Measurements from ENCODE around the gene CTIF.
A peak's percentile ranks its signal among the peaks of the same experiment; 100 is the strongest.
"Not testable (repeated sequence)": the region's sequence is repeated elsewhere in the genome, so short reads cannot be mapped to it uniquely, and the experiment has no call there.

CTIF gene

DNA sequence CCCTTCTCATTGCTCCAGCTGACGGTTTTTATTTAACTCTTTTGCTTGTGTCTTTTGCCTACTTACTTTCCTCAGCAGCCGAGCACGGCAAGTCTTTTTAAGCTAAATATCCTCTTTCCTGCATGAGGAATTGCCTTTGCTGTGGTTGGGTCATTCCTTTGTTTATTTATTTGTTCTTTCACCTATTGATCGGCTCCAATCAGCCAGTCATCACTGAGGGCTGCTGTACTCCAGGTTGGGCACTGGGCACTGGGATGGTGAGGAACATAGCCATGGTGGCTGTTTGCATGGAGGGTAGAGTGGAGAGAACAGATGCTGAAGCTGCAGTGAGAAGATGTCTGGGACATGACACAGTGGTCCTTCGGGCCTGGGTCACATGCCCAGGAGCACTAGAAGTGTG is 105.2 kb downstream of the CTIF start:
- no peak for DNase-seq (ENCODE audit: low spot score)

DNA sequence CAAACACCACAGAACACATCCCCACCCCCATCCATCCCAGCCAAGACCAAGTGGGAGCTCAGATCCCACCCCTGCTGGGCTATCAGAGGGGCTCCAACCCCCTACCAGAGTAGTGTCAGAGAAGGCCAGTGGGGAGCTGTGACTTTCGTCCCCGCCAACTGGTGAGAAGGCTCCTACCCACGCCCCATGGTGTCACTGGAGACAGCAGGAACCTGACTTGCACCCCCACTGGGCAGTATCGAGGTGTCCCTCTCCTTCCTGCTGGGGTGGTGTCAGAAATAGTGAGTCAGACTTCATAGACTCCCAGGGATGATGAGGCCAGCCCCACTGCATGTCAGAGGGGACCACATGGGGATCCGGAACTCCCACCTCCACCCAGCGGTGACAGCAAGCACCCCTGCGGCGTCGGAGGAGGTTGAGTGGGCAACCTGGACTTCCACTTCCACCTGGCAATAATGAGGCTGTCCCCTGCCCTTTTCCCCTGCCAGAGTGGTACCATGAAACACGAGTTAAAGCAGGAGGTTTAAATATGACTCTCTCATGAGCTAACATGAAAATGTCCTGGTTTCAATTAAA is 106.7 kb downstream of the CTIF start:
- DNase-seq (ENCODE audit: low spot score): no peak

DNA sequence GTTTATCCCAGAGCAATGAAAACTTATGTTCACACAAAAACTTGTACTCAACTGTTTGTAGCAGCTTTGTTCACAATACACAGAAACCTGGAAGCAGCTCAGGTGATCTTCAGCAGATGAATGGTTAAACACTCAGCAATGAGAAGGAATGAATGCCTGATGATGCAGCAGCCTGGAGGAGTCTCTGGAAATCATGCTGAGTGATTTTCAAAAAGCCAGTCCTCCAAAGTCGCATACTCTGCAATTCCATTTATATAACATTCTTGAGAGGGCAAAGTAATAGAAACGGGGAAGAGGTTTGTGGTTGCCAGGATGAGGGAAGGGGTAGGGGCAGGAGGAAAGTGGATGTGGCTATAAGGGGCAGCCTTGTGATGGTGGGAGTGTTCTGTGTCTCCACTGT is 108.1 kb downstream of the CTIF start:
- no peak for DNase-seq (ENCODE audit: low spot score)

DNA sequence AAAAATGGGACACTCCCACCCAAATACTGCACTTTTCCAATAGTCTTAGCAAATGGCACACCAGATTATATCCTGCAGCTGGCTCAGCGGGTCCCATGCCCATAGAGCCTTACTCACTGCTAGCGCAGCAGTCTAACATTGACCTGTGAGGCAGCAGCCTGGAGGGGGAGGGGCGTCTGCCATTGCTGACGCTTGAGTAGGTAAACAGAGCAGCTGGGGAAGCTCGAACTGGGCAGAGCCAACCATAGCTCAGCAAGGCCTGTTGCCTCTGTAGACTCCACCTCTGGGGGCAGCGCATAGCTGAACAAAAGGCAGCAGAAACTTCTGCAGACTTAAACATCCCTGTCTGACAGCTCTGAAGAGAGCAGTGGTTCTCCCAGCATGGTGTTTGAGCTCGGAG is 110.4 kb downstream of the CTIF start:
- DNase-seq (ENCODE audit: low spot score): no peak

DNA sequence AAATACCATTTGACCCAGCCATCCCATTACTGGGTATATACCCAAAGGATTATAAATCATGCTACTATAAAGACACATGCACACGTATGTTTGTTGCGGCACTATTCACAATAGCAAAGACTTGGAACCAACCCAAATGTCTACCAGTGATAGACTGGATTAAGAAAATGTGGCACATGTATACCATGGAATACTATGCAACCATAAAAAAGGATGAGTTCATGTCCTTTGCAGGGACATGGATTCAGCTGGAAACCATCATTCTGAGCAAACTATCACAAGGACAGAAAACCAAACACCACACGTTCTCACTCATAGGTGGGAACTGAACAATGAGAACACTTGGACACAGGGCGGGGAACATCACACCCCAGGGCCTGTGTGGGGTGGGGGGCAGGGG is 115.8 kb downstream of the CTIF start:
- not testable (repeated sequence) for DNase-seq (ENCODE audit: low spot score)

DNA sequence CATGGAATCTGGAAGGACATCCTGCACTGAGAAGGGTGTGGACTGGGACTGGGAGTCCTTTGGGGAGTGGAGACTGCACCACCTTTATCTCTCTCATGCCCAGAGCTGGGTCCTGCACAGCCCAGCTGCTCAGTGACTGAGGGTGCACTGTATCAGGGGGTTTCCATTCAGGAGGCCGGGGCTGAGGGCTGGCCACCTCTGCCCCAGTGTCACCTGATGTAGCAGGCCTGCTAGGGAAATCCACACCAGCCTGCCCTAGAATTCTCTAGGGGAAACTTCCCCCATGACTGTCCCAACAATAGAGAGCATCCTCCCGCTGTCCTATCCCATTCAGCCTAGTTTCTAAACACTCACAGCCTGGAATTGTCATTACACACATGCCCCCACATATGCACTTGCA is 116.7 kb downstream of the CTIF start:
- DNase-seq (ENCODE audit: low spot score): no peak

DNA sequence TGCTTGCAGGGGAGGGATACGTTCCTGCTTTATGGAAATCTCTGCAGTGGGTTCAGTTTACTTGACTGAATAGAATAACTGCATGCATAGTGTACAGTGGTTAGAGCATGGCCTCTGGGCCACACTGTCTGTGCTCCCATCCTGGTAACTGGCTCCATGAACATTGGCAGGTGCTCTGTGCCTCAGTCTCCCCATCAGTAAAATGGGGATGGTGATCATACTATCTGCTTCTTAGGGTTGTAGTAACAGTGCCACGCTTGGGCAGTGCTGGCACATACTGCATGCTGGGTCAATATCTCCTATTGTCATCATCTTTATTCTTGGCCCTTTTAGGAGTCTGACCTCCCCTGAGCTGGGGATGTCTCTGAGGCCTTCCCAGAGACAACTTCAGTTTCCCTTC is 117.3 kb downstream of the CTIF start:
- no peak for DNase-seq (ENCODE audit: low spot score)

DNA sequence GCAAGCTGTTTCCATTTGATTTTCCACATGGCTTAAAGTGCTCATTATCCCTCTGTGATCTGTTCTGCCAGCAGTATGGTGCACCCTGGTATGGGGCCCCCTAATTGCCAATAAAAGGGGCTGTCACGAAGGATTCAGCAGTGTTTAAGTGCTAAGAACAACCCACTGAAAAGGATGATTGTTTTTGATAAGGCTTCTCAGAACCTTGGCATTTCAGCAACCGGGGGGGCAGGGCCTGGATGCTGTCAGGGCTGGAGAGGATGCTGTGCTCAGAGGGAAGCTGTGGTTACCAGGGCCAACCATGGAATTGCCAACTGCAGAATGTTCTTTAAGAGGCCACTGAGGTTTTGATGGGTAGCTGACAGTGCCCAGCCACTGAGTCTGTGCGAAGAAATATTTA is 117.8 kb downstream of the CTIF start:
- DNase-seq (ENCODE audit: low spot score): no peak

DNA sequence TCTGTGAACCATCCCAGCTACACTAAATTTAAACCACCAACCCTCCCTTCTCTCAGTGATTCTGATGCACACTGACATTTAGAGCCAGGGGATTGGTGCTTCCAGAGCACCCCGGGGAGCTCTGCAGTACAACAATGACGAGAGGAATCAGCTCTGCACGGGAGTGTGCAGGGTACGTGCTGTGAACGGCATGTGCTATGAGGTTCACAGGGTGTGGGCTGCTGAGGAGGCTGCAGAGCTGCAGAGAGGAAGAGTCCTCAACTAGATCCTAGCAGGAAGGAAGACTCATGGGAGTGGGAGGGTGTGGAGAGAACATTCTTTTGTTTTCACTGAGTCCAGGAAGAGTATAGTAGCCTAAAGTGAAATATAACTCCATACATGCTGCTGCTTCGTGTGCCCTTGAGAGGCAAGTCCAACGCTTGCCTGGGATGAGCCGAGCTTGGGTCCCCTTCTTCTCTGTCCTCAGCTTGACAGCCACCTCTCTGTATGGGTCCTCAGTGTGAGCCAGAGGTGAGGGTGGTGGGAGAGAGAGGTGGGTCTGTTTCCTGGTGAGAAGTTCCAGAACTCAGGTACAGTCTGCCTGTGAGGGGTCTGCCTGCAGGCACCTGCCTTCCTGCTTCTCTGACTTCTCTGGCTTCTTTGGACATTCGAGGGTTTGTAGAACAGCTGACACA is 118.8 kb downstream of the CTIF start:
- no peak for DNase-seq (ENCODE audit: low spot score)

DNA sequence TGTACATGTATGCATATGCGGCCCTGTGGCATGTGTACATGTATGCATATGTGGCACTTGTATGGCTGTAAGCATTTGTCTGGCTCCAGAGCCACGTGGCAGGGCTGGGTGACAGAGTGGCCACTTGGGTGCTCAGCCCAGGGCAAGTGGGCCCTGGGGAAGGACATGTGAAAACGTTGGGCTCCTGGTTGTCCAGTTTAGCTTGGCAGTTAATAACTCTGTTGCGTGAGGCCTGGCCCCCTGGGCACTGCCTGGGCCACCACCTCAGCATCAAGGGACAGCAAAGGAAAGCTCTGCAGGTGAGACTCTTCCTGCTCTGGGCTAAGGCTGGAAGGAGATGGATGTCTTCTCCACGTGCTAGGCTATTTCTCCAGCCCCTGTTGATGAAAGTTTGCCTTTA is 119.9 kb downstream of the CTIF start:
- no peak for DNase-seq (ENCODE audit: low spot score)

DNA sequence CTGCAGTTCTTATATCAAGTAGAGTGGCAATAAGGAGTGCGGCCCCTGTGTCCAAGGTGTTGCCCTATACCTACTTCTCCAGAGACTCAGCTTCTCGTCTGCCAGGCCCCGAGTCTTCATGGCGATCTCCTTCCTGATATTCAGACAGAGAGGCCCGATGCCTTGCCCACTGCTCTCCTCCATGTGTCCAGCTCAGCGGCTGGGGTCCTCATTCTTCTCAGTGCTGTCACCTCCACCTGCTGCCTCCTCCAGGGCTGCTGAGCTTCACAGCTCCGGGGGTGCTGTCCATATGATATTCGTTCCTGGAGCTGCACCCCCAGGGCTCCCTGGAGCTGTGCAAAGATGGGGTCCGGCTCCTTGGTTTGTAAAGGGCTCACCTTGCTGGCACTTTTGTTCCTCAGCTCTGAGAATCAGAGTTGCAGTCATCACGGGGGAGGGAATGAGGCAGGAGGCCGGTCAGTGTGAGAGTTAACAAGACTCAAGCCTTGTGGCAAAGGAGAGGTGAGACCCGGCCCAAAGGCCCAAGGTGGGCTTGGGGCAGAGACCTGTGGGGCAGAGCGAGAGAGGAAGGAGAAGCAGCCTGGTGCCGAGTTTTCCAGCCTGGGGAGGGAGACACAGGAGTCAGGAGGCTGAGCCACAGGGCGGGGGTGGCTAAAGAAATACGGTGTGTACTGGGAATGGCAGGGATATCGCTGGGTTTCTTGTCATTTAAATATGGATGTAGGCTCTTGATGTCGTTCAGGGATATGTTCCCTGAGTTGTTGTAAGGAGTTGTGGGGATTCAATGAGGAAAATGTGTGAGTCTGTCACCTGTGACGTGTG is 120.6 kb downstream of the CTIF start:
- no peak for DNase-seq (ENCODE audit: low spot score)

DNA sequence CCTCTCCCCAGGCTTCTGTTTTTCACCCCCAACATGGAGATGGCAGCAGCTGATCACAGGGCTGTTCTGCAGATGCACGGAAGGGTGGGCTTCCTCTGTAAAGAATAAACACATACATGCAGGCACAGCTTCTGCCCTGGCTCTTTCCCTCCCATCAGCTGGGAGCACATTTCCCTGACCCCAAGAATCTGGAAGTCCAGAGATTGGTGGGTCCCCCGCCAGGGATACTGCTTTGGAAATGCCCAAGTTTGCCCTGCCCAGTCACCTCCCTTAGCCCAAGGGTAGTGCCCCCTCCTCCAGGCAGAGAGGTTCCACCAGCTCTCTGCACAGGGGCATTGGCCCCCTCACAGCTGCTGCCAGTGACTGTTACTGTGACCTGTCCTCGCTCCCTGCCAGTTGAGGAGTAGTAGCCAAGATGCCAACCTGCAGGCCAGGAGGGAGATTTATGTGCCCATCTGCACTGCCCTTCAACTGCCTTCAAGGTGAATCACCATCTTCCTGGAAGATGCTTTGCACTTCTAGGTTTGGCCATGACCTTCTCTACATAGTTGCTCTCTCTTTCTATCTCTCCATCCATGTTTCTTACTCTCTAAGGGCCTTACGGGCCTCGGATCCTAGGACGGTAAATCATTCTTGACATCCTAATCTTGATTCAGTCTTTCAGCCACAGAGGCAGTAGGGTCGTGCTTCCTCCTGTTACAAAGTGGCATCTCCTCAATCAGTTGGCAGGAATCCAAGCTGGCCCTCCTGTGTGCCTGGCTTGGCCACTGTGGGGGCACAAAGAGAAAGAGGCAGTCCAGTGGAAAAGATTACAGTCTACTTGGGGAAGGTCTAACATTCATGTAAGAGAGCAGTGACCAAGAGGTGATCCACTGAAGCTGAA is 121.8 kb downstream of the CTIF start:
- no peak for DNase-seq (ENCODE audit: low spot score)

DNA sequence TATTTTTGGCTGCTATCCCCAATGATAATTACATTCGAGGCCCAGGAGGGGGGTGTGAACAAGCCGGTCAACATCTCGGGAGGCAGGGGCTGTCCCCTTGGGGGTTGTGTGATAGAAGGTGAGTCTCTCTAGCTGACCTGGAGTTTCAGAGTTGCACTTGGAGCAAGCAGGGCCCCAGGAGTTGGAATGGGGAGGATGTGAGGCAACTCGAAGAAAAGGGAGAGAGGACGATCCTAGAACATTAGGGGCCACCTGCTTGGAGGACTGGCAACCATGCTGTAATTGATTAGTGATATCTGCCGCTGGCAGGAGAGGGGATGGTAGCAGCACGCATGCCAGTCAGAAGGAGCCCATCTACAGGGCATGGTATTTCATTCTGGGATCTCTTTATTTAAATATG is 122.6 kb downstream of the CTIF start:
- no peak for DNase-seq (ENCODE audit: low spot score)

DNA sequence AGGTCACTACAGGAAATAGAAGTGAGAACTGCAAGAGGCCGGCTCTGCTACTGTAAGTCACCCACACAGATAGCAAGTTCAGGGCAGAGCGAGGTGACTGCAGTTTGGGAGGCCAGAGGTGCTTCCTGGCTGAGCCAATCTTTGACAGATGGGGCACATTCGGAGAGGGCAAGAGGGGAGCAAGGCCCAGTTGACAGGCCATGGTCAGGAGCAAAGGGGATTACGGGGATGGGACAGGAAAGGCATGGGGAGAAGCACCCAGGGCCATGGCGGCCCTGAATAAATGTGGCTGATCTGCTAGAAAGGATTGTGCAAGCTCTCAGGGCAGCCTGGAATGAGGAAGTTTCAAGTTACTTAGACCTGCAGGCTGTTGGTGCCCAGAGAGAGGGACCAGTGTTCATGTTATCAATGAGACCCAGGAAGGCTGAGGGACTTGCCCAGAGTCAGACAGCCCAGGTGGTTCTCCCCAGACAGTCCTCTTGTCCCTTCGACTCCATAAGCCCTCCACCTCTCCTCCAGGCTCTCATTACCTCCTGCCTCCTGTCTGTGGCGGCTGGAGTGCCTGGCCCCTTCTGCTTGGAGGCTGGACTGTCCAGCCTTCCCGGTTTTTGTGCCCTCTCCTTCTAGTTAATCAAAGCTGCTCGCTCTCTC is 123.3 kb downstream of the CTIF start:
- no peak for DNase-seq (ENCODE audit: low spot score)

DNA sequence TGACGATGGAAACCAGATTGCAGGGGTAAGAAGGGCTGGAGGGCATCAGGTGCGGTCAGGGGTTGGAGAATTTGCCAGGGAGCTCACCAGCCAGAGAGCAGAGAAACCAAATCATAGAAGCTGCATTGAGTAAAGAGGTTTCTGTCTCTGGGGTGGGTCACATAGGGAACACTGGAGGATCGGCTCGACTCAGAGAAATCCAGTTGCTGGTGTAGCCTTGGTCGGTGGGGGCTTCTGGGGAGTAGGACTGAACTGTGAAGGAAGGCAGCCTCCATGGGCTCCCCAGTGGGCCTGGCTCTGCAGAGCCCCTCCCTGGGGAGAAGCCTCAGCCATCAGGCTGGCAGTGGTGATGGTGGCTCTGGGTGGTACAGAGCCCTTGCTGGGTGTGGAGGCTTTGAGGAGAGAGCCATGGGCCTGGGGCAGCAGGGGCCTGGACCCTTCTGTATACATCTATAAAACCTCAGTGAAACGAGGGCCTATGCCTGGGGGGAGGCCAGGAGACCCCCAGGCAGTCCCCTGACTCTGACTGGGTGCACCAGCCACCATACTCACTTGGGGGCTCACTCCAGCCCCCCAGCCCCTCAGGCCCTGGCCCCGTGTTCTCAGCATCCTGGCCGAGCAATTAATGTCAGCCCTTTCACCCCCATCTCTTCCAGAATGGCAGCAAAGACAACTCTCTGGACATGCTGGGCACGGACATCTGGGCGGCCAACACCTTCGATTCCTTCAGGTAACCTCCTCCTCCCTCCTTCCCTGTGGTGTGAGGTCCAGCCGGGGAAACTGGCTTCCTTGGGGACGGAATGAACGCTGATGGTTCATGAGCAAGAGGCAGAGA is 124.5 kb downstream of the CTIF start:
- DNase-seq (ENCODE audit: low spot score): no peak

DNA sequence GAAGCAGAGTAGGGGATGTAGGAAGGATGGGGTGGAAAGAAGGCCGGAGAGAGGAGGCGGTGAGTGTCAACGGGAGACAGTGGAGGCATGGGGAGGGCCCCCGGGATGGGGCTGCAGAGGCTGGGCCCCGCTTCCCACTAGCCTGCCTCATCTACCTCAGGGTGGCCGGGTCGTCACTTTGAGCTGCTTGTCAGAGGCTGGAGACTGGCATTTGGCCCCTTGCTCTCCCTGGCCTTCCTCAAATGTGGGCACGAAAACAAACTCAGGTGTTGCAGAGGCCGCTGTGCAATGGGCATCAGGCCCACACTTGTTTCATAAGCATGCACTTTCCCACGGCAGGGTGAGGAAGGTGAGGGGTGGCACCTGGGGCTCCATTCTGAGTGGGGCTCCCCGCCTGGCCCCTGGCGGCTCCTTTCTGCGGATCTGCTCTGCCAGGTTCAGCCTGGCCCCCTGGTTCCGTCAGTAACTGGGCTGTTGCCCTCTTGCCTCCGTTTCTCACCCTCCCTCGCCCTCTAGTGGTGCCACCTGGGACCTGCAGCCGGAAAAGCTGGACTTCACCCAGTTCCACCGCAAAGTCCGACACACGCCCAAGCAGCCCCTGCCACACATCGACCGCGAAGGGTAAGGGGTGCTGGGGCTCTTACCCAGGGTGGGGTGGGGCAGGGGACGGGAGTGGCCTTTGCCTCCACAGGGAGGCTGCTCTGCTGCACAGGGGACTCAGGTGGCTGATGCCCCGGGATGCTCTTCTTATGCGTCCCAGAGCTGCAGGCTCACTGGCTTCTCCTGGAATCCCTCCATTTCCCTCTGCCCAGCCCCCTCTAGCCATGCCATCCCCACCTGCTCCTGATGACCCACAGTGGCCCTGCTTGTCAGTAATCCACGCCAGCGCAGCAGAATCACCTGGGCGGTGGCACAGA is 125.4 kb downstream of the CTIF start:
- peak; percentile 66 for DNase-seq (ENCODE audit: low spot score)

DNA sequence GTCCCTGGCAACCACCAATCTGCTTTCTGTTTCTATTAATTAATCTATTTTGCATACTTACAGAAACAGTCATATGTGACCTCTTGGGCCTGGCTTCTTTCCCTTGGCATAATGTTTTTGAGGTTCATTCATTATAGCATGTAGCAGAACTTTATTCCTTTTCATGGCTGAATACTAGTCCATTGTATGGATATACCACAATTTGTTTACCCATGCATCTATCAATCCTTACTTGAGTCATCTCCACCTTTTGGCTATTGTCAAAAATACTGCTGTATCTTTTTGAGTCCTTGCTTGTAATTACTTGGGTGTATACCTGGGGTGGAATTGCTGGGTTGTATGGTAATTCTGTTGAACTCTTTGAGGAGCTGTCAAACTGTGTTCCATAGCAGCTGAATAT is 126.8 kb downstream of the CTIF start:
- no peak for DNase-seq (ENCODE audit: low spot score)

DNA sequence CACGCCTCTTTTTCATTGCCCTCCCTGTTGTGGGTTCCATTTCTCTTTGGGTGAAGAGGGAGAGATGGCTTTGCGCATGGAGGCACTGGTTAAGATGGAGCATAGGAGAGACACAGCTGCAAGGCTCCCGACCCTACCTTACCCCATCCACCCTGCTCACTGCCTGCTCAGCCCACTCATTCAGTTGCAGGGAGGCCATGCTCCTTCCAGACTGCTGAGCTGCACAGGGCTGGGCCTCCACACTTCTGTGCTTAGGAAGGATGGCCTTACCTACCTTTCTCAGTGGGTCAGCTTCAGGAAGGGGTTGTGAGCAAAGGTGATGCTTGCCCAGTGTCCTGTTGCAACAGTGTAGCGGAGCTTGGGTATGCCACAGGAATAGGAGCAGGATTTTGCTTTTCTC is 127.8 kb downstream of the CTIF start:
- DNase-seq (ENCODE audit: low spot score): no peak

DNA sequence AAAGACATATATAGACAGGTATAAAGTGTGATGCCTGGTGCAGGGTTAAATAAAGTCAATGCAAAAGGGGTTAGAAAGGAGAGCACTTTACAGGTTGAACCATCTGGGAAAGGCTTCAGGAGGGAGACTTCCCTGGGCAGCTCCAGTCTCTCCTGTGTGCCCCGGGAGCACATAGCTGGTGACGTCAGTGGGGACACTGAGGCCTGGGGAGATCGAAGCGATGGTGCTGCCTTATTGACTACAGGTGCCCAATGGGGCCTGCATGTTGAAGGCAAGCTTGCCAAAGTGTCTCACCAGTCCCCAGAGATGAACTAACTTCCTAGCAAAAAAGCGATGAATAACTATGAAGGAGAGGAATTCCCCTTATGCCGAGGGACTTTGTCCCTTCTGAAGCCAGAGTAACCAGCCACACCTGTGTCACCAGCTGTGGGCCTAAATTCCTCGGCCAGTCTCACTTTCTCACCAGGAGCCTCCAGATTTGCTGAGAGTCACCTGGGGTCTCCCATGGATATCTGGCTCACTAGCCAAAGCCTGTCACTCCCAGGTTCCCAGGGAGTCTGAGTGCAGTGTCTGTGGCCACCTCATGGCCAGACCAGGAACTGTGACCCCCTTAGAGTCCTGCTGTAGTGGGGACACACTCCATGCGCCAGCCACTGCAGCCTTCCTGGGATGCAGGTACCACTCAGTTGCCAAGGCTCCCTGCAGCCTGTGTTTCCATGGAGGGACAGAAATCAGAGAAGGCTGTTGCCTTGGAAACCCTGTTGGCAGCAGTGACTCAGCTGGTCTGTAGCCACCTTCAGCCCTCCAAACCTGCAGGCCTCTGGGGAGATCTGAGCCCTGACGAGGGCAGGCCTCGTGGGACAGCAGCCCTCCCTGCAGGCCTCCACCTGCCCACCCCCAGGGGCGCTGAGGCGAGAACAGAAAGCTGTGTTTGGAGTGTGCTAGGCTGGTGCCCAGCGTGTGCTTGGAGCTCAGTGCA is 128.7 kb downstream of the CTIF start:
- DNase-seq (ENCODE audit: low spot score): no peak

Data from globus pallidus (tissue), 1 donor.